ENCODE data around the gene KCND3.

Gene KCND3

GRCh38 chr1:111981871-111982270, 7.6 kb downstream of the KCND3 start:
- no peak for TF ChIP-seq CTCF (IDR thresholded peaks at IDR 0.05; ENCODE audit: low read length, missing control alignments)

GRCh38 chr1:111981090-111981489, 8.4 kb downstream of the KCND3 start:
- TF ChIP-seq CTCF (IDR thresholded peaks at IDR 0.05; ENCODE audit: low read length, missing control alignments) = no peak
- no peak for DNase-seq (ENCODE audit: low read depth)
- H3K4me3 ChIP-seq (replicated peaks; ENCODE audit: low read depth, low read length) = no peak overlapping the region

More at GRCh38 chr1:111981871-111982270, 7.6 kb downstream of the KCND3 start:
- H3K4me3 ChIP-seq (replicated peaks; ENCODE audit: low read depth, low read length) = no peak overlapping the region
- no peak for DNase-seq (ENCODE audit: low read depth)

GRCh38 chr1:111980686-111981085, 8.8 kb downstream of the KCND3 start:
- no peak for DNase-seq (ENCODE audit: low read depth)
- no peak for TF ChIP-seq CTCF (IDR thresholded peaks at IDR 0.05; ENCODE audit: low read length, missing control alignments)
- no peak overlapping the region for H3K4me3 ChIP-seq (replicated peaks; ENCODE audit: low read depth, low read length)

- TF ChIP-seq CTCF (IDR thresholded peaks at IDR 0.05; ENCODE audit: low read length, missing control alignments) = no peak
- H3K4me3 ChIP-seq (replicated peaks; ENCODE audit: low read depth, low read length) = no peak overlapping the region
- no peak for DNase-seq (ENCODE audit: low read depth)
These were observed 10.8 kb downstream of the KCND3 start for GRCh38 chr1:111978695-111979094.

GRCh38 chr1:111977378-111977777, 12.1 kb downstream of the KCND3 start:
- no peak overlapping the region for H3K4me3 ChIP-seq (replicated peaks; ENCODE audit: low read depth, low read length)
- no peak for TF ChIP-seq CTCF (IDR thresholded peaks at IDR 0.05; ENCODE audit: low read length, missing control alignments)
- no peak for DNase-seq (ENCODE audit: low read depth)

GRCh38 chr1:111976842-111977241, 12.6 kb downstream of the KCND3 start:
- TF ChIP-seq CTCF (IDR thresholded peaks at IDR 0.05; ENCODE audit: low read length, missing control alignments) = no peak
- DNase-seq (ENCODE audit: low read depth) = no peak
- H3K4me3 ChIP-seq (replicated peaks; ENCODE audit: low read depth, low read length) = no peak overlapping the region

- H3K4me3 ChIP-seq (replicated peaks; ENCODE audit: low read depth, low read length) = no peak overlapping the region
- DNase-seq (ENCODE audit: low read depth) = no peak
- no peak for TF ChIP-seq CTCF (IDR thresholded peaks at IDR 0.05; ENCODE audit: low read length, missing control alignments)
These were observed 13.1 kb downstream of the KCND3 start for GRCh38 chr1:111976332-111976731.
